Thoracic aorta (tissue), 2 donors: ENCODE data around the gene GPR3. TPM values are rescaled to one million over a fixed set of nuclear protein-coding genes. Genes with fewer than 3 reads are reported as not detected.
A peak's percentile ranks its signal among the peaks of the same experiment; 100 is the strongest.

Experiments
- ATAC-seq: fragments of 150-250 bp; one replicate; pipeline ENCODE4 v1.8.0; 2017; ENCODE audit warnings: low read depth; ENCODE audit not compliant: insufficient number of reproducible peaks, low FRiP score
- DNase-seq: peaks from one replicate; pipeline ENCODE4 v3.0.0-alpha.2; 2020; ENCODE audit warnings: low spot score
- H3K27ac ChIP-seq, 2 donors: fragments of 200-600 bp; sonication (generic); 1 replicate in 1 of 2; 2 replicates in 1 of 2; pipeline ENCODE4 v1.5.1; 2016; ENCODE audit warnings: mild to moderate bottlenecking in 2 of 2, moderate library complexity in 2 of 2
- H3K27me3 ChIP-seq: fragments of 200-600 bp; sonication (generic); replicated peaks from 2 replicates; pipeline ENCODE4 v1.6.0; 2016; ENCODE audit warnings: mild to moderate bottlenecking; ENCODE audit not compliant: insufficient read depth
- H3K36me3 ChIP-seq: fragments of 200-600 bp; sonication (generic); one replicate; pipeline ENCODE4 v1.5.1; 2016
- H3K4me1 ChIP-seq, 2 donors: fragments of 200-600 bp; sonication (generic); 1 replicate in 1 of 2; 2 replicates in 1 of 2; pipeline versions ENCODE4 v1.5.1 to v1.6.0; 2016; ENCODE audit warnings: low read depth in 2 of 2, mild to moderate bottlenecking in 1 of 2; ENCODE audit not compliant: control insufficient read depth in 1 of 2
- H3K4me3 ChIP-seq: fragments of 200-600 bp; sonication (generic); 2 replicates; pipeline ENCODE4 v1.5.1; 2016; ENCODE audit warnings: mild to moderate bottlenecking
- H3K9me3 ChIP-seq: fragments of 200-600 bp; sonication (generic); 2 replicates; pipeline ENCODE4 v1.5.1; 2016
- CTCF ChIP-seq: fragments of 200-600 bp; sonication (generic); IDR thresholded peaks from one replicate; pipeline ENCODE4 v1.5.1; 2019; ENCODE audit warnings: antibody characterized with exemption
- total RNA-seq, 2 donors: library from RNA; depleted of rRNA; stranded (reverse); fragments of >200 nt; gene quantifications; one replicate each; pipeline versions ENCODE4 v1.1.0 to v1.2.3, GENCODE V29; 2016

GPR3 gene
- total RNA-seq, 2 donors from 2014 or later = not detected

- no peak overlapping the region for H3K27ac ChIP-seq
- H3K36me3 ChIP-seq = peaks cover 84% of the 10 kb centered on the region
- H3K4me3 ChIP-seq = peak overlapping the region; percentile 49
- ATAC-seq (no peak), DNase-seq (no peak)
- no peaks in the 10 kb centered on the region for H3K9me3 ChIP-seq
- TF ChIP-seq CTCF = no peak
- H3K27me3 ChIP-seq = no peaks in the 10 kb centered on the region
- peaks cover 7 to 25% of the 10 kb centered on the region in 2 donors for H3K4me1 ChIP-seq
These were observed 32.0 kb upstream of the GPR3 start for GRCh38 chr1:27360159-27361043.

- ATAC-seq (no peak), DNase-seq (no peak)
- no peaks in the 10 kb centered on the region for H3K9me3 ChIP-seq
- no peak for TF ChIP-seq CTCF
- no peak overlapping the region for H3K27ac ChIP-seq
- no peak overlapping the region for H3K4me3 ChIP-seq
- no peaks in the 10 kb centered on the region for H3K27me3 ChIP-seq
- peaks cover 78% of the 10 kb centered on the region for H3K36me3 ChIP-seq
- H3K4me1 ChIP-seq = peaks cover 7 to 25% of the 10 kb centered on the region in 2 donors
These were observed 31.4 kb upstream of the GPR3 start for GRCh38 chr1:27361044-27361402.

- Histone ChIP-seq H3K4me1 (peaks cover 7 to 25% of the 10 kb centered on the region in 2 donors), H3K4me3 (no peak overlapping the region), H3K36me3 (peaks cover 72% of the 10 kb centered on the region), H3K27ac (no peak overlapping the region), H3K9me3 (no peaks in the 10 kb centered on the region), H3K27me3 (no peaks in the 10 kb centered on the region)
- DNase-seq = no peak
- no peak for ATAC-seq
- no peak for TF ChIP-seq CTCF
These were observed 30.9 kb upstream of the GPR3 start for GRCh38 chr1:27361553-27361952.

- Histone ChIP-seq H3K36me3 (peaks cover 49% of the 10 kb centered on the region), H3K27me3 (no peaks in the 10 kb centered on the region), H3K4me1 (peaks cover 16 to 36% of the 10 kb centered on the region in 2 donors), H3K27ac (peak overlapping the region in 1 of 2 donors; percentile 99), H3K9me3 (no peaks in the 10 kb centered on the region), H3K4me3 (no peak overlapping the region)
- DNase-seq = no peak
- TF ChIP-seq CTCF = no peak
- no peak for ATAC-seq
These were observed 28.4 kb upstream of the GPR3 start for GRCh38 chr1:27363766-27364695.
